ENCODE measurements around the gene COL18A1. TPM values are rescaled to one million over a fixed set of nuclear protein-coding genes. Genes with fewer than 3 reads are reported as not detected.

COL18A1 gene
- total RNA-seq, 4 donors from 2014 or later: 124 to 224 (median 173) TPM

- Histone ChIP-seq H3K4me3 (no peak overlapping the region), H3K36me3 (peaks cover 0 to 19% (median 0%) of the 10 kb centered on the region in 3 donors), H3K4me1 (peaks cover 0 to 61% (median 44%) of the 10 kb centered on the region in 4 donors), H3K27ac (peak overlapping the region in 3 of 4 donors; percentile 57 to 89 (median 81)), H3K27me3 (no peaks in the 10 kb centered on the region), H3K9me3 (no peaks in the 10 kb centered on the region)
- 80 to 83% methylated on average over 35 to 42 of the region's 42 CpGs for WGBS, 2 donors
- DNase-seq (ENCODE audit: low spot score in 2 of 2): no peak
- TF ChIP-seq POLR2A (IDR thresholded peaks at IDR 0.05): no peak
- TF ChIP-seq CTCF (IDR thresholded peaks at IDR 0.05): peak in 3 of 5 experiments; percentile 9 to 22 (median 18)
- no peak for TF ChIP-seq EP300 (IDR thresholded peaks at IDR 0.05)
These were observed 67.7 kb downstream of the COL18A1 start for GRCh38 chr21:45472445-45473365.

GRCh38 chr21:45473496-45474322 is 68.7 kb downstream of the COL18A1 start:
- Histone ChIP-seq H3K36me3 (peaks cover 0 to 19% (median 0%) of the 10 kb centered on the region in 3 donors), H3K4me1 (peaks cover 0 to 61% (median 47%) of the 10 kb centered on the region in 4 donors), H3K27ac (peak overlapping the region in 1 of 4 donors; percentile 89), H3K27me3 (no peaks in the 10 kb centered on the region), H3K4me3 (no peak overlapping the region), H3K9me3 (no peaks in the 10 kb centered on the region)
- no peak for DNase-seq (ENCODE audit: low spot score in 2 of 2)
- no peak for TF ChIP-seq POLR2A (IDR thresholded peaks at IDR 0.05)
- no peak for TF ChIP-seq EP300 (IDR thresholded peaks at IDR 0.05)
- no peak for TF ChIP-seq CTCF (IDR thresholded peaks at IDR 0.05)
- WGBS, 2 donors: 89 to 90% methylated on average over 18 to 24 of the region's 24 CpGs

- no peak for DNase-seq (ENCODE audit: low spot score in 2 of 2)
- Histone ChIP-seq H3K27ac (peak overlapping the region in 1 of 4 donors; percentile 49), H3K9me3 (no peaks in the 10 kb centered on the region), H3K4me1 (peaks cover 0 to 54% (median 41%) of the 10 kb centered on the region in 4 donors), H3K27me3 (no peaks in the 10 kb centered on the region), H3K36me3 (peaks cover 0 to 27% (median 0%) of the 10 kb centered on the region in 3 donors), H3K4me3 (no peak overlapping the region)
- 92 to 96% methylated on average over 18 of the region's 18 CpGs for WGBS, 2 donors
- TF ChIP-seq CTCF (IDR thresholded peaks at IDR 0.05) (no peak), POLR2A (IDR thresholded peaks at IDR 0.05) (no peak), EP300 (IDR thresholded peaks at IDR 0.05) (no peak)
These were observed 69.5 kb downstream of the COL18A1 start for GRCh38 chr21:45474323-45474950.

DNA sequence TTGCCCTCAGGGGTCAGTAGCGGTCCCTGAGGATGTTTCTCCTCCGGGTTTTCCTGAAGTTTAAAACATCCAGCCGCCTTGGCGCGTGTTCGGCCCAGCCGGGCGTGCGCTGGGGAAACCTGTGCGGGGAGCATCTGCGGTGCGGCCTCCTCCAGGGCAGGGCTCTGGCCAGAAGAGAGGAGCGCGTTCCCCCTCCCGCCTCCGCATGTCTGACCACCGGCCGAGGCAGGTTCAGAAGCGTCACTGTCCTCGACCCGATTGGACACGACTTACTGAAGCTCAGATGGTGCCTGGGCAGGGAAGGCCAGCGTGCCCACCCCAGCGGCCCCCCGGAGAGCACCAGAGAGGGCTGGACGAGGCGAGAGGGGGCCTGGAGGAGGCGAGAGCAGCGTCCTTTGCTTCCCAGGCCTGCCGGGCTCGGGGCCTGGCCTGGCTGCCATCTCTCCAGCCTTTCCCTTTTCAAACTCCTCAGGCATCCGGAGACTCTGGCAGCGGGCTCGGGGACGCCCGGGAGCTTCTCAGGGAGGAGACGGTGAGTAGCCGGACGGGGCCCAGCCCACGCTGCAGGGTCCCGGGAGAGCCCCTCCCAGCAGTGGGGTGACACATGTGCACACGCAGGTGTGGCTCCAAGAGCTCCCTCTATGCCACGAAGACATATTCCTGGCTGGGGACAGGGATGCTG is 70.2 kb downstream of the COL18A1 start:
- DNase-seq (ENCODE audit: low spot score in 2 of 2): no peak
- no peaks in the 10 kb centered on the region for H3K9me3 ChIP-seq
- no peak overlapping the region for H3K4me3 ChIP-seq
- H3K27me3 ChIP-seq: no peaks in the 10 kb centered on the region
- WGBS, 2 donors: 91% methylated on average over 32 to 36 of the region's 43 CpGs
- peaks cover 0 to 47% (median 36%) of the 10 kb centered on the region in 4 donors for H3K4me1 ChIP-seq
- peak overlapping the region in 1 of 4 donors; percentile 49 for H3K27ac ChIP-seq
- TF ChIP-seq POLR2A (IDR thresholded peaks at IDR 0.05): no peak
- TF ChIP-seq EP300 (IDR thresholded peaks at IDR 0.05): no peak
- no peak for TF ChIP-seq CTCF (IDR thresholded peaks at IDR 0.05)
- H3K36me3 ChIP-seq: peaks cover 0 to 32% (median 0%) of the 10 kb centered on the region in 3 donors
